Measurements from ENCODE around the gene PINLYP. TPM values are rescaled to one million over a fixed set of nuclear protein-coding genes. Genes with fewer than 3 reads are reported as not detected.
A peak's percentile ranks its signal among the peaks of the same experiment; 100 is the strongest.
"Not testable (repeated sequence)": the region's sequence is repeated elsewhere in the genome, so short reads cannot be mapped to it uniquely, and the experiment has no call there.

Gene PINLYP
- total RNA-seq, 1 donor from 2014 or later: 12.6 TPM

GRCh38 chr19:43578787-43579186, 3.2 kb downstream of the PINLYP start:
- Mint-ChIP-seq H3K36me3 (no peaks in the 10 kb centered on the region), H3K27ac (no peak overlapping the region), H3K9me3 (no peaks in the 10 kb centered on the region), H3K4me1 (peaks cover 39% of the 10 kb centered on the region), H3K27me3 (ENCODE audit: low read depth) (no peaks in the 10 kb centered on the region), H3K4me3 (peak overlapping the region; percentile 90)
- no peak for TF ChIP-seq CTCF (IDR thresholded peaks at IDR 0.05; ENCODE audit: unreplicated experiment)
- no peak for DNase-seq (ENCODE audit: low spot score in 2 of 2, unreplicated experiment in 2 of 2)

- no peak for DNase-seq (ENCODE audit: low spot score in 2 of 2, unreplicated experiment in 2 of 2)
- Mint-ChIP-seq H3K9me3 (no peaks in the 10 kb centered on the region), H3K27me3 (ENCODE audit: low read depth) (no peaks in the 10 kb centered on the region), H3K36me3 (peaks cover 17% of the 10 kb centered on the region), H3K4me1 (peaks cover 27% of the 10 kb centered on the region), H3K4me3 (peak overlapping the region; percentile 90), H3K27ac (peak overlapping the region; percentile 58)
- TF ChIP-seq CTCF (IDR thresholded peaks at IDR 0.05; ENCODE audit: unreplicated experiment): no peak
Measured at GRCh38 chr19:43581467-43581866, 5.9 kb downstream of the PINLYP start.

- peaks cover 27% of the 10 kb centered on the region for H3K4me1 Mint-ChIP-seq
- DNase-seq (ENCODE audit: low spot score in 2 of 2, unreplicated experiment in 2 of 2): no peak
Measured at GRCh38 chr19:43582495-43582894, 6.9 kb downstream of the PINLYP start.

GRCh38 chr19:43584484-43584883, 8.9 kb downstream of the PINLYP start:
- no peak overlapping the region for H3K27ac Mint-ChIP-seq
- peaks cover 23% of the 10 kb centered on the region for H3K4me1 Mint-ChIP-seq
- peaks cover 20% of the 10 kb centered on the region for H3K36me3 Mint-ChIP-seq
- no peaks in the 10 kb centered on the region for H3K9me3 Mint-ChIP-seq
- no peak for TF ChIP-seq CTCF (IDR thresholded peaks at IDR 0.05; ENCODE audit: unreplicated experiment)
- no peak overlapping the region for H3K4me3 Mint-ChIP-seq
- no peaks in the 10 kb centered on the region for H3K27me3 Mint-ChIP-seq (ENCODE audit: low read depth)
- no peak for DNase-seq (ENCODE audit: low spot score in 2 of 2, unreplicated experiment in 2 of 2)

More at GRCh38 chr19:43582495-43582894, 6.9 kb downstream of the PINLYP start:
- TF ChIP-seq CTCF (IDR thresholded peaks at IDR 0.05; ENCODE audit: unreplicated experiment): no peak
- Mint-ChIP-seq H3K27me3 (ENCODE audit: low read depth) (no peaks in the 10 kb centered on the region), H3K36me3 (peaks cover 20% of the 10 kb centered on the region), H3K27ac (no peak overlapping the region), H3K9me3 (no peaks in the 10 kb centered on the region), H3K4me3 (no peak overlapping the region)

GRCh38 chr19:43586346-43586745, 10.7 kb downstream of the PINLYP start:
- no peak overlapping the region for H3K27ac Mint-ChIP-seq
- no peak for TF ChIP-seq CTCF (IDR thresholded peaks at IDR 0.05; ENCODE audit: unreplicated experiment)
- H3K36me3 Mint-ChIP-seq: peaks cover 31% of the 10 kb centered on the region
- H3K4me3 Mint-ChIP-seq: no peak overlapping the region
- no peak for DNase-seq (ENCODE audit: low spot score in 2 of 2, unreplicated experiment in 2 of 2)
- peaks cover 10% of the 10 kb centered on the region for H3K4me1 Mint-ChIP-seq
- no peaks in the 10 kb centered on the region for H3K9me3 Mint-ChIP-seq
- H3K27me3 Mint-ChIP-seq (ENCODE audit: low read depth): no peaks in the 10 kb centered on the region

GRCh38 chr19:43587029-43587428, 11.4 kb downstream of the PINLYP start:
- not testable (repeated sequence) for H3K4me3 Mint-ChIP-seq; H3K9me3 Mint-ChIP-seq; H3K4me1 Mint-ChIP-seq; H3K27ac Mint-ChIP-seq; DNase-seq (ENCODE audit: low spot score in 2 of 2, unreplicated experiment in 2 of 2); H3K27me3 Mint-ChIP-seq (ENCODE audit: low read depth)
- H3K36me3 Mint-ChIP-seq: peaks cover 31% of the 10 kb centered on the region

All from mesothelial cell of epicardium (in vitro differentiated cells).